Erythroblast (primary cell): Measurements from ENCODE around the gene CHST9.

ENCODE experiments used
- DNase-seq, 2 experiments: peaks; one replicate each; lab custom pipeline; 2025; lab: John Stamatoyannopoulos, UW
- GATA1 ChIP-seq: IDR thresholded peaks from 2 replicates; pipeline ENCODE4 v1.6.1; 2011; ENCODE audit warnings: low read depth, mild to moderate bottlenecking, control low read depth, low read length, moderate library complexity
- POLR2A ChIP-seq: IDR thresholded peaks from 2 replicates; pipeline ENCODE4 v1.6.1; 2011; ENCODE audit warnings: mild to moderate bottlenecking, low read length

The CHST9 gene

DNA sequence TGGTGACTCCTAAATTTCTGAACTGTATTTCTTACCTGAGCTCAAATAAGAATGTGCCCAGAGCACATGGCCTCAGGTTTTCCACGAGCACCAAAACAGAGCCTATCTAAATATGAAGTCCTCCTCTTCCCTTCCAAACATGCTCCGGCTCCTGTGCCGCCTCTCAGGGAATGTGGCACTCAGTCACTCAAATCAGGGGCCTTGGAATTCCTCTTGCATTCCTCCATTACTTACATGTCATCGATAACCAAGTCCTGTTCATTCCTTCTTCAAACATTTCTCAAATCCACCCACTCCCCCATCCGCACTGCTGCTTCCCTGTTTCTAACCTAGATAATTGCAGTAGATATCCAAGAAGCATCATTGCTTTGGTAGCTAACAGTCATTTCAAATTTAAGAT lies 151.4 kb downstream of the CHST9 start:
- TF ChIP-seq POLR2A (no peak), GATA1 (no peak)
- no peak for DNase-seq

GRCh38 chr18:27030421-27030820 lies 154.7 kb downstream of the CHST9 start:
- TF ChIP-seq POLR2A (no peak), GATA1 (no peak)
- no peak for DNase-seq

DNA sequence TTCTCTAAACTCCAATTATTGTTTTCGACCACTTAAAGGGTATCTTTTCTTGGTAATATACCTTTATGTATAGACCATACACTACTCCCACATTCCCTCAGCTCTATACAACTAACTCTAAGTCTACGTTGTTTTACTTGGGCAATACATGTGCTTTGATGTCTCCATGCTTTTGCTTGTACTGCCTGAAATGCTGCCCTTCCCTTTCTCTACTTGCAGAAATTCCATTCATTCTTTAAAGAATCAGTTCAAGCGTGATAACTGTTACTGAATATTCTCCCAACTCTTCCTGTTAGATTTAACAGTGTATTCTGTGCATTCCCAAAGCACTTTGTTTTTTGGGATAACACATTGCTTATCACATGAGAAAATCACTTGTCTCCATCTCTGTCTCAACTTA lies 162.6 kb downstream of the CHST9 start:
- TF ChIP-seq GATA1 (no peak), POLR2A (no peak)
- DNase-seq: no peak

DNA sequence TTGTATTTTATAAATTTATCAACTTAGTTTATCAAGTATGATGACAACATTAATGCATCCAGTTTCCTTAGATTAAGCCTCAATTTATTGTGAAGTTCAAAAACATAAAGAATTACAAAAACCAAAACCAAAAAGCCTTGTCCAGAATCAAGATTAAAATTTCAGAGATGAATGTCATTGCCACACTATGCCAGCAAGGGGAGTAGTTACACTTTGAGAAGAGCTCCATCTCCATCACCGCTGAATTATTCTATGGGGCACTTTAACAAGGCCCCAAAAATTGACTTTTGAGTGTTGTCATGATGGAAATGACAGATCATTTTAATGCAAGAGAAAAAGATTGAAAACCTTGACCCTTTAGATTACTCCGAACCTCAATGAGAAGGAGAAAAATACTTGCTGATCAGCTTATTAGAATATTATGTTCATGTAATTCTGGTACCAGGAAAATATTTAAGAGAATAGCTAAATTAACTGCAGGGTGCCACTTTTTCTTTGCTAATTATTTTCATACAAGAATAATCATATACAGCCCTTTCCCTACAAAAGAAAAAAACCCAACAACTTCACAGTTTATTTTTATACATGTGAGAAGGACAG lies 167.1 kb downstream of the CHST9 start:
- peak; percentile 5 to 6 for DNase-seq
- TF ChIP-seq GATA1: no peak
- TF ChIP-seq POLR2A: no peak

DNA sequence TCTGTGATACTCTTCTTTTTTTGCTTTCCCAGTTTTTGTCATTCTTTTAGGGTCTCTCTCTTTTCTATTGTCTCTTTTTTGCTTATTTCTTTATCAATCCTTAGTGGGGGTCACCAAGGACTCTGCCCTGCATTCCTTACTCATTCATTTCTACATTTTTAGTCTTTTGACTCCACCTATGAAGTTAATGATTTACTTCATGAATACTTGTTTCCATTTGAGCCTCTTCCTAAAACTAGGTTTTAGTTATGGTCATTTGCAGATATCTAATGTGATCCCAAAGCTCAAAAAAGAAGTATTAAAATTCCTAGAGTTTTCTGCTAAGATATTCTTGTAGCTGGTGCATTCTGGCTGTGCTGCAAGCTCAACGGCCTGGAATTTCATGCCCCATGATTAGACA lies 170.3 kb downstream of the CHST9 start:
- TF ChIP-seq POLR2A (no peak), GATA1 (no peak)
- DNase-seq: no peak

DNA sequence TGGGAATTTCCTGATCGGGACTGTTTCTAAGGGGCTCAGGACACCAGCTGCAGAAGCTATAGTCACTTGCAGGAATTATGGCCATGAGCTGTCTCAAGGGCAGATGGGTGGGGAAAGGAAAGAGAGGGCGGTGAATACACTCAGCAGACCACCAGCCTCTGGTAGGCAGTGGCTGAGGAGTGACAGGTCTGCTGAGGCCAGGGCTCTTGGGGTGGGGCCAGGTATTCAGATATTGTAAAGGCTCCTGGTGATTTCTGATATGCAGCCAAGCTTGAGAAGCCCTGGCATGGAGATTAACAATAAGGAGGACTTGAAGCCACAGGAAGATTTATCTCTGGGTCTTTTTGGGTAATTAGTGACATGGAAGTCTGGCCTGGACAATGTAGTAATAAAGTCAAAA lies 174.3 kb downstream of the CHST9 start:
- TF ChIP-seq POLR2A (no peak), GATA1 (no peak)
- no peak for DNase-seq

- TF ChIP-seq GATA1: no peak
- no peak for TF ChIP-seq POLR2A
- DNase-seq: no peak
Observed at GRCh38 chr18:27009293-27009692, 175.8 kb downstream of the CHST9 start.

- no peak for DNase-seq
- TF ChIP-seq POLR2A (no peak), GATA1 (no peak)
Observed at GRCh38 chr18:27008575-27008974, 176.5 kb downstream of the CHST9 start.

GRCh38 chr18:27007880-27008279 lies 177.2 kb downstream of the CHST9 start:
- TF ChIP-seq POLR2A: no peak
- TF ChIP-seq GATA1: no peak
- no peak for DNase-seq

- DNase-seq: peak in 1 of 2 experiments; percentile 7
Observed at GRCh38 chr18:27005589-27005988, 179.5 kb downstream of the CHST9 start.

GRCh38 chr18:27004056-27004829 lies 180.9 kb downstream of the CHST9 start:
- TF ChIP-seq POLR2A: no peak
- no peak for TF ChIP-seq GATA1
- DNase-seq: peak in 1 of 2 experiments; percentile 4

More at GRCh38 chr18:27005589-27005988, 179.5 kb downstream of the CHST9 start:
- TF ChIP-seq GATA1: no peak
- TF ChIP-seq POLR2A: no peak

DNA sequence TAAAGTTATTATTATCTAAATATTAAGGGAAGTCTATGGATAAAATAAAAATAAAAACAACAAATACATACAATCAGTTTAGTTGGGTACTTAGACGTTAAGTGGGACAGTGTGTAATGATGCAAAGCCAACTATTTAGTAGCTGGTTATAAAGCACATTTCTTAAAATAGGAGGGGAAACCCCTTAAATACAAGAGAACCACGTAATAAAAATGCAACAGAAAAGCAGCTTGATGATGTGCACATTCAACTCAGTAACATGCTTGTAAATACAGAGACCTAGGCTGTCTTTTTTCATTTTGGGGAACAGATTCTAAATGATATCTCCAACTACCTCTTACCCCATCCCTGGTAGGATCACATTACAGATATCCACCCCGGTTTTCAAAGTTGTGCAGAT lies 185.3 kb downstream of the CHST9 start:
- no peak for TF ChIP-seq GATA1
- no peak for TF ChIP-seq POLR2A

GRCh38 chr18:26993568-26993967 lies 191.5 kb downstream of the CHST9 start:
- DNase-seq: no peak
- TF ChIP-seq GATA1: no peak
- no peak for TF ChIP-seq POLR2A

More for the DNA sequence above, 185.3 kb downstream of the CHST9 start:
- DNase-seq: no peak

DNA sequence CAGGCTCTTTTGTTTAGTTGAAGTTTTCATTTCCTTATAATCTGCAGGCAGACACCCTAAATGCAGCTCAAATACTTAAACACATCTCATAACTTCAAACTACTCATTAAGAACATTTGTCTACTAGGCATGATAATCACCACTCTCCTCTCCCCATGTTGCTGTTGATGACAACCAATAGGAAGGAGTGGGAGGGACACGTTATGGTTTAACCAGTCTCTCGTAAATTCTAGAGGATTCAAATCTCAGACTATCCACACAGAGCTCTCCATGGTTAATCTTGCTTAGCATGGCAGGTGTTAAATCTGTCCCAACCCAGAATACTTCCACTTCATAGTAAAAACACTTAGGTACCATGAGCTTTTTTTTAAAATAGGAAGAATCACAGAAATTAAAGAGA lies 192.2 kb downstream of the CHST9 start:
- TF ChIP-seq GATA1: no peak
- TF ChIP-seq POLR2A: no peak
- no peak for DNase-seq

GRCh38 chr18:26989842-26990241 lies 195.3 kb downstream of the CHST9 start:
- DNase-seq: no peak
- TF ChIP-seq GATA1: no peak
- TF ChIP-seq POLR2A: no peak
